HG03521 (cell line): Measurements from ENCODE around the gene PARD3B.

ENCODE experiments used
- ATAC-seq: cut with Tn5 transposase; IDR thresholded peaks from one replicate; pipeline ENCODE4 v1.9.1; 2021; ENCODE audit warnings: mild to moderate bottlenecking, moderate library complexity; ENCODE audit not compliant: unreplicated experiment

PARD3B gene

GRCh38 chr2:205568620-205569019 is 1023.3 kb downstream of the PARD3B start:
- ATAC-seq = no peak

GRCh38 chr2:205570648-205571047 is 1025.4 kb downstream of the PARD3B start:
- ATAC-seq = no peak

- ATAC-seq = no peak
Measured at GRCh38 chr2:205571360-205571959, 1026.2 kb downstream of the PARD3B start.

- no peak for ATAC-seq
Measured at GRCh38 chr2:205574001-205574400, 1028.7 kb downstream of the PARD3B start.

GRCh38 chr2:205579335-205579734 is 1034.1 kb downstream of the PARD3B start:
- no peak for ATAC-seq

- ATAC-seq = no peak
Measured at GRCh38 chr2:205580212-205580987, 1035.1 kb downstream of the PARD3B start.

- ATAC-seq = no peak
Measured at GRCh38 chr2:205582366-205582765, 1037.1 kb downstream of the PARD3B start.

- ATAC-seq = no peak
Measured at GRCh38 chr2:205585449-205586383, 1040.4 kb downstream of the PARD3B start.

- no peak for ATAC-seq
Measured at GRCh38 chr2:205586626-205587025, 1041.4 kb downstream of the PARD3B start.

GRCh38 chr2:205589479-205589878 is 1044.2 kb downstream of the PARD3B start:
- ATAC-seq = no peak

GRCh38 chr2:205590759-205591158 is 1045.5 kb downstream of the PARD3B start:
- ATAC-seq = no peak

GRCh38 chr2:205593891-205594290 is 1048.6 kb downstream of the PARD3B start:
- no peak for ATAC-seq

GRCh38 chr2:205596581-205596980 is 1051.3 kb downstream of the PARD3B start:
- ATAC-seq = no peak

GRCh38 chr2:205605638-205606304 is 1060.5 kb downstream of the PARD3B start:
- ATAC-seq = no peak

GRCh38 chr2:205607146-205607545 is 1061.9 kb downstream of the PARD3B start:
- ATAC-seq = no peak

- ATAC-seq = no peak
Measured at GRCh38 chr2:205609113-205609512, 1063.8 kb downstream of the PARD3B start.

GRCh38 chr2:205610437-205610836 is 1065.2 kb downstream of the PARD3B start:
- no peak for ATAC-seq

- ATAC-seq = no peak
Measured at GRCh38 chr2:205612636-205613035, 1067.4 kb downstream of the PARD3B start.

GRCh38 chr2:205613970-205614559 is 1068.8 kb downstream of the PARD3B start:
- no peak for ATAC-seq

- ATAC-seq = no peak
Measured at GRCh38 chr2:205614965-205615364, 1069.7 kb downstream of the PARD3B start.

- no peak for ATAC-seq
Measured at GRCh38 chr2:205617905-205618304, 1072.6 kb downstream of the PARD3B start.
